BLaER1 treated with 17β-estradiol and CSF1 and Interleukin-3, amounts not matched to agents 10 nM and 100 nM (cell line): Measurements from ENCODE around the gene CRACDL.

Experiments
- H3K27ac ChIP-seq, 11 experiments: shearing (Covaris generic); formaldehyde crosslinking; 2 replicates each; pipeline ENCODE4 v1.8.1; 2022
- H3K27me3 ChIP-seq, 11 experiments: shearing (Covaris generic); formaldehyde crosslinking; 2 replicates each; pipeline ENCODE4 v1.8.1; 2022
- H3K36me3 ChIP-seq, 11 experiments: shearing (Covaris generic); formaldehyde crosslinking; 2 replicates each; pipeline ENCODE4 v1.8.1; 2022
- H3K4me1 ChIP-seq, 10 experiments: shearing (Covaris generic); formaldehyde crosslinking; 2 replicates each; pipeline ENCODE4 v1.8.1; 2022
- H3K4me2 ChIP-seq, 11 experiments: shearing (Covaris generic); formaldehyde crosslinking; 2 replicates each; pipeline ENCODE4 v1.8.1; 2022
- H3K4me3 ChIP-seq, 10 experiments: shearing (Covaris generic); formaldehyde crosslinking; 2 replicates each; pipeline ENCODE4 v1.8.1; 2022
- H3K9ac ChIP-seq, 11 experiments: shearing (Covaris generic); formaldehyde crosslinking; 2 replicates each; pipeline ENCODE4 v1.8.1; 2022
- H3K9me3 ChIP-seq, 11 experiments: shearing (Covaris generic); formaldehyde crosslinking; replicated peaks in 1 of 11; 2 replicates each; pipeline ENCODE4 v1.8.1; 2022
- H4K20me1 ChIP-seq, 11 experiments: shearing (Covaris generic); formaldehyde crosslinking; 2 replicates each; pipeline ENCODE4 v1.8.1; 2022
- Cebpa-rat ChIP-seq, 11 experiments: shearing (Covaris generic); IDR thresholded peaks; 2 replicates each; pipeline ENCODE4 v1.8.1; 2022

The CRACDL gene

DNA sequence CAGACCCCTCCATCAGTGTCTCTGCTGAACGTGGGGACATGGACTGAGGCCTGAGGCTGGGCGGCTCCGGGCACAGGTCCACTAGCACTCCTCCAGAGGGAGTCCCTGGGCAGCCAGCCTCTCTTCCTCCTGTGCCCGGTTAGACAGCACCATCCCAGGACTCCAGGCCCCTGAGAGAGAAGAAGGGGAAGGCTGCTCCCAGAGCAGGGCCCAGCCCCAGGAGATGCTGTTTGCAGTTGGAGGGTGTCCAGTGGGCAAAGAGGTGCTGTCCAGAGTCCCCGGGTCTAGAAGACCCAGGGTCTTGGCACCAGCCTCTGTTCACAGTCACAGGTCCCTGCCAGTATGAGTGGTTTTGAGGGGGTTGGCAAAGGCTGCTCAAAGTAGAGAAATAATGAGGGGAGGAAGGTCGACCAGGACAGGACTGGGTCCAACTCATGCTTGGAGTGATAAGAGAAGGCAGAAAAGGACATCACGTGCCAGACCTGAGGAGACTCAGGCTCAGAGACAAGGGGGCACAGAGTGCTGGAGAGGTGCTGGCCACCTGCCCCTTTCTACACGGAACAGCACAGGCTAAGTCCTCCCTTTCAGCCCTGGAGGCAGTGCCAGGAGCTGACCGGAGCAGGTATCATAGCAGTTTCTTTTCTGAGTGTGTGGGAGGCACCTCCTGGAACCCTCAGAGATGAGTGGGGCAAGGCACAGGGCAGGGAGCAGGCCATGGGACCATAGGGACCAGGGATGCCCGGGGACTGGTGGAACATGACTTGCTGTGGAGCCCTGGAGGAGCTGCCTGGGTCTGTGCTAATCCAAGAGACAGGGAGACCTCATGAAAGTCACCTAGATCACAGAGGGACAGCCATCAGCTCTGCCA, 21.1 kb downstream of the CRACDL start:
- Histone ChIP-seq H3K36me3 (no peaks in the 10 kb centered on the region), H3K27ac (no peak overlapping the region), H3K4me1 (peaks cover 31 to 42% (median 39%) of the 10 kb centered on the region in 10 experiments), H4K20me1 (no peaks in the 10 kb centered on the region), H3K4me2 (no peak overlapping the region), H3K4me3 (no peak overlapping the region), H3K9me3 (no peaks in the 10 kb centered on the region), H3K27me3 (peaks cover 0 to 8% (median 0%) of the 10 kb centered on the region in 11 experiments; a peak in 1 of 22 replicates), H3K9ac (no peak overlapping the region)
- no peak for TF ChIP-seq Cebpa-rat (IDR thresholded peaks at IDR 0.05)

GRCh38 chr2:98913916-98914712, 21.9 kb downstream of the CRACDL start:
- TF ChIP-seq Cebpa-rat (IDR thresholded peaks at IDR 0.05) = no peak
- Histone ChIP-seq H3K4me2 (peak overlapping the region in 10 of 11 experiments; percentile 69 to 97 (median 89); a peak in 14 of 22 replicates), H3K4me3 (no peak overlapping the region), H4K20me1 (no peaks in the 10 kb centered on the region), H3K9ac (no peak overlapping the region), H3K9me3 (no peaks in the 10 kb centered on the region), H3K36me3 (no peaks in the 10 kb centered on the region), H3K27ac (no peak overlapping the region), H3K27me3 (peaks cover 0 to 8% (median 0%) of the 10 kb centered on the region in 11 experiments; a peak in 1 of 22 replicates), H3K4me1 (peaks cover 40 to 51% (median 47%) of the 10 kb centered on the region in 10 experiments)

- H3K27me3 ChIP-seq = peaks cover 0 to 8% (median 0%) of the 10 kb centered on the region in 11 experiments; a peak in 1 of 22 replicates
- no peak for TF ChIP-seq Cebpa-rat (IDR thresholded peaks at IDR 0.05)
- no peak overlapping the region for H3K27ac ChIP-seq
- peak overlapping the region; percentile 54 to 97 (median 88); a peak in 21 of 22 replicates for H3K4me2 ChIP-seq
- no peaks in the 10 kb centered on the region for H3K9me3 ChIP-seq
- no peak overlapping the region for H3K4me3 ChIP-seq
- peaks cover 48 to 60% (median 56%) of the 10 kb centered on the region in 10 experiments for H3K4me1 ChIP-seq
- no peak overlapping the region for H3K9ac ChIP-seq
- H3K36me3 ChIP-seq = no peaks in the 10 kb centered on the region
- H4K20me1 ChIP-seq = no peaks in the 10 kb centered on the region
Observed at GRCh38 chr2:98912957-98913915, 22.8 kb downstream of the CRACDL start.

GRCh38 chr2:98912221-98912851, 23.7 kb downstream of the CRACDL start:
- Histone ChIP-seq H3K27me3 (peaks cover 0 to 8% (median 0%) of the 10 kb centered on the region in 11 experiments; a peak in 1 of 22 replicates), H4K20me1 (no peaks in the 10 kb centered on the region), H3K4me1 (peaks cover 53 to 69% (median 65%) of the 10 kb centered on the region in 10 experiments), H3K9me3 (no peaks in the 10 kb centered on the region), H3K27ac (peak overlapping the region in 3 of 11 experiments; percentile 32 to 78 (median 45); a peak in 4 of 22 replicates), H3K4me2 (peak overlapping the region; percentile 54 to 97 (median 88)), H3K9ac (peak overlapping the region in 3 of 11 experiments; percentile 8 to 25 (median 16); a peak in 3 of 22 replicates), H3K36me3 (no peaks in the 10 kb centered on the region), H3K4me3 (no peak overlapping the region)
- no peak for TF ChIP-seq Cebpa-rat (IDR thresholded peaks at IDR 0.05)

- Histone ChIP-seq H3K4me2 (peak overlapping the region; percentile 54 to 97 (median 88)), H3K9me3 (no peaks in the 10 kb centered on the region), H3K9ac (peak overlapping the region in 4 of 11 experiments; percentile 8 to 35 (median 14); a peak in 3 of 22 replicates), H3K4me3 (no peak overlapping the region), H3K27ac (peak overlapping the region in 5 of 11 experiments; percentile 5 to 81 (median 32); a peak in 8 of 22 replicates), H4K20me1 (no peaks in the 10 kb centered on the region), H3K4me1 (peaks cover 53 to 76% (median 72%) of the 10 kb centered on the region in 10 experiments), H3K36me3 (no peaks in the 10 kb centered on the region), H3K27me3 (peaks cover 0 to 8% (median 0%) of the 10 kb centered on the region in 11 experiments; a peak in 1 of 22 replicates)
- TF ChIP-seq Cebpa-rat (IDR thresholded peaks at IDR 0.05) = no peak
Observed at GRCh38 chr2:98911376-98912154, 24.5 kb downstream of the CRACDL start.

DNA sequence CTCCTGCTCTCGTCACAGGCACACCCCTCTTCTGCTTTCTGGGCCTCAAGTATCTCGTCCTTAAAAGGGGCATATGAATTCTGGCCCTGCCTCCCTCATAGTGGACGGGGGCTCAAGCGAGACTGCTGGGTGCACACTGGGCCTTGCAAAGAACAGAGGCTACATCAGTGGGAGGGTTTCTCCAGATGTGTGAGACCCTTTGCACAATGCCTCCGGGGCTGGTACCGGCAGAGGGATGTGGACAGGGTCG, 25.0 kb downstream of the CRACDL start:
- Histone ChIP-seq H3K4me3 (no peak overlapping the region), H3K9me3 (no peaks in the 10 kb centered on the region), H3K4me1 (peaks cover 53 to 76% (median 72%) of the 10 kb centered on the region in 10 experiments), H3K27ac (peak overlapping the region in 5 of 11 experiments; percentile 5 to 81 (median 32); a peak in 6 of 22 replicates), H3K36me3 (no peaks in the 10 kb centered on the region), H3K4me2 (peak overlapping the region; percentile 54 to 97 (median 88); a peak in 21 of 22 replicates), H4K20me1 (no peaks in the 10 kb centered on the region), H3K9ac (0 out of 22 replicates have a peak overlapping the region, but pooled peaks of 1 of the 11 experiments have one; percentile 8), H3K27me3 (peaks cover 0 to 8% (median 0%) of the 10 kb centered on the region in 11 experiments; a peak in 1 of 22 replicates)
- no peak for TF ChIP-seq Cebpa-rat (IDR thresholded peaks at IDR 0.05)
